Measurements from ENCODE around the gene OR1I1.

DNA sequence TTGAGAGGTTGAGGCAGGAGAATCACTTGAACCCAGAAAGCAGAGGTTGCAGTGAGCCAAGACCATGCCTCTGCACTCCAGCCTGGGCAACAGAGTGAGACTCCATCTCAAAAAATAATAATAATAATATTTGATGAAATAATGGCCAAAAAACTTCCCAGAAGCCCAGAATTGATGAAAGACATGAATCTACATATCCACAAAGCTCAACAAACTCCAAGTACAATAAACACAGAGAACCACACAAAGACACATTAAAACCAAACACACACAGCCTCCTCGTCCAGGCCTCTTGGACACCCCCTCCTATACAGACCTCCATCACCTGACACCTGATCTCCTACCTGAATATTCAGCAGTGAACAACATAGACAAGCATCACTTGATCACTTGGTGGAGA, 22.0 kb downstream of the OR1I1 start:
- TF ChIP-seq CTCF (IDR thresholded peaks at IDR 0.05) (no peak), POLR2A (IDR thresholded peaks at IDR 0.05) (no peak)

Data from sigmoid colon (tissue), 3 donors.